Panc1 (cell line): Measurements from ENCODE around the gene LAMB3. TPM values are rescaled to one million over a fixed set of nuclear protein-coding genes. Genes with fewer than 3 reads are reported as not detected.

Experiments used
- ATAC-seq: fragments of 200-7000 bp; cut with Tn5 transposase; 2 replicates; pipeline ENCODE4 v1.9.1; 2020; ENCODE audit warnings: mild to moderate bottlenecking, moderate library complexity
- BruUV-seq: library from RNA; stranded (reverse); fragments of 400-500 nt; replicated peaks from 2 replicates; lab custom pipeline; 2021; lab: Mats Ljungman, UMichigan
- CTCF ChIA-PET: fragments of 300-600 bp; sonication (Branson Sonifier 250); formaldehyde crosslinking; loops from one replicate; lab custom pipeline; 2022; ENCODE audit warnings: antibody characterized with exemption; lab: Charles Lee
- POLR2A ChIA-PET: fragments of 300-600 bp; sonication (Branson Sonifier 250); formaldehyde crosslinking; loops from one replicate; lab custom pipeline; 2022; ENCODE audit warnings: antibody characterized with exemption; lab: Charles Lee
- DNase-seq: peaks from one replicate; pipeline ENCODE4 v3.0.0-alpha.2; 2010; ENCODE audit warnings: low read depth, low spot score
- H3K27ac ChIP-seq: 2 replicates; pipeline ENCODE4 v1.5.1; 2011; ENCODE audit warnings: mild to moderate bottlenecking, low read length, inconsistent platforms
- H3K27me3 ChIP-seq: fragments of 200-500 bp; sonication (Bioruptor generic); 2 replicates; pipeline ENCODE4 v1.6.0; 2014; ENCODE audit warnings: low read length, inconsistent platforms; ENCODE audit not compliant: control insufficient read depth, insufficient read depth
- H3K36me3 ChIP-seq: fragments of 200-500 bp; sonication (Bioruptor generic); 2 replicates; pipeline ENCODE4 v1.5.1; 2014; ENCODE audit warnings: inconsistent platforms, mild to moderate bottlenecking, low read length, moderate library complexity; ENCODE audit not compliant: control insufficient read depth, insufficient read depth
- H3K4me1 ChIP-seq: 2 replicates; pipeline ENCODE4 v1.5.1; 2011; ENCODE audit warnings: inconsistent platforms, mild to moderate bottlenecking, low read length, moderate library complexity; ENCODE audit not compliant: control insufficient read depth, insufficient read depth
- H3K4me3 ChIP-seq, 2 experiments: 2 replicates each; pipeline ENCODE4 v1.5.1; 2011 to 2012; ENCODE audit warnings: low read depth in 2 of 2, low read length in 2 of 2, mild to moderate bottlenecking in 2 of 2, inconsistent platforms in 1 of 2, moderate library complexity in 1 of 2
- H3K9me3 ChIP-seq: fragments of 200-500 bp; sonication (Bioruptor generic); 2 replicates; pipeline ENCODE4 v1.5.1; 2014; ENCODE audit warnings: low read depth, mild to moderate bottlenecking, inconsistent platforms, low read length, moderate library complexity; ENCODE audit not compliant: control insufficient read depth, insufficient read depth
- CTCF ChIP-seq: fragments of 450-650 bp; IDR thresholded peaks from 2 replicates; pipeline ENCODE4 v1.5.1; 2017; ENCODE audit warnings: mild to moderate bottlenecking
- POLR2AphosphoS5 ChIP-seq: IDR thresholded peaks from 2 replicates; pipeline ENCODE4 v1.6.1; 2012; ENCODE audit warnings: mild to moderate bottlenecking, low read depth, low read length, moderate library complexity
- REST ChIP-seq, 2 experiments: IDR thresholded peaks; 2 replicates each; pipeline ENCODE4 v1.6.1; 2011 to 2012; ENCODE audit warnings: low read depth in 2 of 2, control low read depth in 1 of 2, low read length in 1 of 2, mild to moderate bottlenecking in 1 of 2, moderate library complexity in 1 of 2; ENCODE audit not compliant: insufficient read depth in 1 of 2
- SIN3A ChIP-seq: IDR thresholded peaks from 2 replicates; pipeline ENCODE4 v1.6.1; 2012; ENCODE audit warnings: low read depth, mild to moderate bottlenecking, low read length, moderate library complexity, borderline replicate concordance; ENCODE audit not compliant: insufficient read depth
- TCF7L2 ChIP-seq: IDR thresholded peaks from 2 replicates; pipeline ENCODE4 v1.6.1; 2011; ENCODE audit warnings: mild to moderate bottlenecking, low read depth, low read length, inconsistent platforms
- in situ Hi-C: cut with HindIII; loops from 2 replicates; pipeline ENCODE4 v1.10.0; 2016; ENCODE audit warnings: low sequenced_read_pairs, low pct_unique_long_range_greater_than_20kb
- intact Hi-C: fragments of 100-400 bp; cut with micrococcal nuclease; formaldehyde crosslinking; loops from one replicate; pipeline ENCODE4 v1.10.0; 2022; ENCODE audit not compliant: unreplicated experiment
- total RNA-seq: library from RNA; stranded (reverse); gene quantifications from one replicate; pipeline ENCODE4 v1.2.1, GENCODE V29; 2021; ENCODE audit not compliant: unreplicated experiment

The LAMB3 gene
- total RNA-seq, 1 experiment from 2014 or later: 0.85 TPM

- no peak for TF ChIP-seq REST (IDR thresholded peaks at IDR 0.05; ENCODE audit: insufficient read depth in 1 of 2, low read depth in 2 of 2, low read length in 1 of 2)
- TF ChIP-seq POLR2AphosphoS5: no peak
- TF ChIP-seq TCF7L2: no peak
- no peak for TF ChIP-seq SIN3A
- TF ChIP-seq CTCF: no peak
- Histone ChIP-seq H3K9me3 (no peaks in the 10 kb centered on the region), H3K4me1 (peaks cover 5% of the 10 kb centered on the region), H3K4me3 (no peak overlapping the region), H3K27ac (no peak overlapping the region), H3K27me3 (no peaks in the 10 kb centered on the region), H3K36me3 (no peaks in the 10 kb centered on the region)
- in situ Hi-C loops (no loop called here), intact Hi-C loops (no loop called here)
- BruUV-seq: no TSS peak
- ChIA-PET POLR2A (no interaction called here), CTCF (no interaction called here)
- ATAC-seq (peak; percentile 74), DNase-seq (no peak)
These were observed 1.1 kb downstream of the LAMB3 start for GRCh38 chr1:209651138-209651587.

DNA sequence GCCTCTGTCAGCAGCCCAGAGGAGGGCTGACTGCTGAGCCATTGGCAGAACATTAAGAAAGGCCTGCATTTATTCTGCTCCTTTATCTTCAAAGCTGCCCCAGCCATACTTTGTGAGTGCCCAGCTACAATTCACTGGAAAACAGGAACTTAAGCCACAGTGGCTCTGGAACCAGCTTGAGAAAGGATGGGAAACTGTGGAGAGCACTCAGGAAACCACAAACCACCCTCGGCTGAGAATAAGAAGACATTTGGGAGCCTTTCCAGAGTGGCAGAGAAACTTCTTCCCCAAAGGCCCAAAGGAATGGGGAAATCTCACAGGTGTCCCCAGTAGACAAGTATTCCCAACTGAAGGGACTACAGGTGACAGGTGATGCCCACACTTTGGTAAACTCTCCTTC, 1.8 kb downstream of the LAMB3 start:
- Histone ChIP-seq H3K4me1 (peaks cover 5% of the 10 kb centered on the region), H3K27me3 (no peaks in the 10 kb centered on the region), H3K4me3 (no peak overlapping the region), H3K9me3 (no peaks in the 10 kb centered on the region), H3K36me3 (no peaks in the 10 kb centered on the region), H3K27ac (no peak overlapping the region)
- CTCF ChIA-PET: no interaction called here
- TF ChIP-seq POLR2AphosphoS5 (no peak), TCF7L2 (no peak), SIN3A (no peak), CTCF (no peak), REST (IDR thresholded peaks at IDR 0.05; ENCODE audit: insufficient read depth in 1 of 2, low read depth in 2 of 2, low read length in 1 of 2) (no peak)
- DNase-seq (no peak), ATAC-seq (no peak)
- POLR2A ChIA-PET: no interaction called here
- BruUV-seq: no TSS peak
- intact Hi-C loops (no loop called here), in situ Hi-C loops (no loop called here)
